SK-N-SH (cell line): ENCODE measurements around the gene OTOG. TPM values are rescaled to one million over a fixed set of nuclear protein-coding genes. Genes with fewer than 3 reads are reported as not detected.

Experiments used
- CTCF ChIA-PET: fragments of 300-600, 350-600 bp; formaldehyde crosslinking; extraction: SDS; loops from one replicate; lab custom pipeline; 2021; lab: Yijun Ruan, JAX
- POLR2A ChIA-PET: fragments of 350-600 bp; sonication (Branson Sonifier 250); formaldehyde crosslinking; extraction: SDS; loops from one replicate; lab custom pipeline; 2020; ENCODE audit warnings: antibody characterized with exemption, inconsistent platforms; lab: Yijun Ruan, JAX
- DNase-seq: peaks from one replicate; pipeline ENCODE4 v3.0.0; 2012
- H2AFZ ChIP-seq: fragments of 200-600 bp; sonication (generic); 2 replicates; pipeline ENCODE4 v1.8.1; 2016; ENCODE audit warnings: antibody characterized with exemption, mild to moderate bottlenecking, low read depth
- H3F3A ChIP-seq: fragments of 200-600 bp; sonication (generic); replicated peaks from 2 replicates; pipeline ENCODE3; 2016; ENCODE audit warnings: antibody characterized with exemption, mild to moderate bottlenecking; ENCODE audit not compliant: insufficient read depth
- H3K27ac ChIP-seq, 2 experiments: fragments of 200-500 bp in 1 of 2; fragments of 200-600 bp in 1 of 2; sonication (Bioruptor generic) in 1 of 2; sonication (generic), shearing (Covaris generic) in 1 of 2; 2 replicates each; pipeline versions ENCODE4 v1.5.1 to v1.6.1; 2014 to 2016; ENCODE audit warnings: low read depth in 2 of 2, inconsistent platforms in 1 of 2, low read length in 1 of 2, mild to moderate bottlenecking in 1 of 2, mixed read lengths in 1 of 2
- H3K27me3 ChIP-seq: fragments of 200-600 bp; sonication (generic), shearing (Covaris generic); 2 replicates; pipeline ENCODE4 v1.6.1; 2016; ENCODE audit warnings: mixed run types; ENCODE audit not compliant: insufficient read depth
- H3K36me3 ChIP-seq, 2 experiments: fragments of 200-500 bp in 1 of 2; fragments of 200-600 bp in 1 of 2; sonication (Bioruptor generic) in 1 of 2; sonication (generic) in 1 of 2; replicated peaks in 1 of 2; 2 replicates each; pipeline versions ENCODE3 to v1.5.1; 2014 to 2016; ENCODE audit warnings: low read length in 1 of 2, mild to moderate bottlenecking in 1 of 2; ENCODE audit not compliant: insufficient read depth in 2 of 2, control insufficient read depth in 1 of 2
- H3K4me1 ChIP-seq, 2 experiments: fragments of 200-500 bp in 1 of 2; fragments of 200-600 bp in 1 of 2; sonication (Bioruptor generic) in 1 of 2; sonication (generic), shearing (Covaris generic) in 1 of 2; 2 replicates each; pipeline versions ENCODE4 v1.5.1 to v1.6.1; 2014 to 2016; ENCODE audit warnings: low read depth in 1 of 2, low read length in 1 of 2, mixed run types in 1 of 2; ENCODE audit not compliant: insufficient read depth in 2 of 2, control insufficient read depth in 1 of 2
- H3K4me2 ChIP-seq: fragments of 200-600 bp; sonication (generic), shearing (Covaris generic); 2 replicates; pipeline ENCODE4 v1.6.1; 2017; ENCODE audit warnings: mixed run types
- H3K4me3 ChIP-seq, 2 experiments: fragments of 200-500 bp in 1 of 2; fragments of 200-600 bp in 1 of 2; sonication (Bioruptor generic) in 1 of 2; sonication (generic), shearing (Covaris generic) in 1 of 2; 2 replicates each; pipeline versions ENCODE4 v1.5.1 to v1.8.1; 2014 to 2016; ENCODE audit warnings: low read depth in 2 of 2, inconsistent platforms in 1 of 2, low read length in 1 of 2, mild to moderate bottlenecking in 1 of 2, mixed read lengths in 1 of 2, moderate library complexity in 1 of 2
- H3K79me2 ChIP-seq: fragments of 200-600 bp; sonication (generic); 2 replicates; pipeline ENCODE4 v1.8.1; 2017; ENCODE audit warnings: mild to moderate bottlenecking; ENCODE audit not compliant: insufficient read depth
- H3K9ac ChIP-seq: fragments of 200-600 bp; sonication (generic); 2 replicates; pipeline ENCODE4 v1.6.1; 2017; ENCODE audit warnings: mixed run types
- H3K9me2 ChIP-seq: fragments of 200-600 bp; sonication (generic); 2 replicates; pipeline ENCODE4 v1.6.1; 2017; ENCODE audit warnings: mixed run types
- H3K9me3 ChIP-seq: fragments of 200-600 bp; sonication (generic); 2 replicates; pipeline ENCODE4 v1.6.1; 2017; ENCODE audit warnings: mixed run types, mild to moderate bottlenecking, moderate library complexity
- H4K20me1 ChIP-seq: fragments of 200-600 bp; sonication (generic); 2 replicates; pipeline ENCODE4 v1.6.1; 2017; ENCODE audit warnings: mild to moderate bottlenecking, mixed run types; ENCODE audit not compliant: insufficient read depth
- EP300 ChIP-seq, 2 experiments: IDR thresholded peaks; 2 replicates each; pipeline versions ENCODE4 v1.4.0 to v1.6.1; 2012; ENCODE audit warnings: borderline replicate concordance in 1 of 2, low read depth in 1 of 2, low read length in 1 of 2
- FOXJ3 ChIP-seq: sonication (generic); formaldehyde crosslinking; IDR thresholded peaks from 2 replicates; pipeline ENCODE4 v1.5.1; 2020; ENCODE audit warnings: mild to moderate bottlenecking, missing genetic modification reagents
- JUND ChIP-seq: IDR thresholded peaks from 2 replicates; pipeline ENCODE4 v1.4.0; 2012
- MXI1 ChIP-seq: IDR thresholded peaks from 2 replicates; pipeline ENCODE4 v1.6.1; 2012; ENCODE audit warnings: mild to moderate bottlenecking, low read depth, low read length, improper control_type of control experiment
- NFIC ChIP-seq: IDR thresholded peaks from 2 replicates; pipeline ENCODE4 v1.4.0; 2012; ENCODE audit warnings: borderline replicate concordance
- RAD21 ChIP-seq: IDR thresholded peaks from 2 replicates; pipeline ENCODE4 v1.6.1; 2012; ENCODE audit warnings: mild to moderate bottlenecking, low read length
- RFX5 ChIP-seq: IDR thresholded peaks from 2 replicates; pipeline ENCODE4 v1.6.1; 2012; ENCODE audit warnings: mild to moderate bottlenecking, improper control_type of control experiment, low read length
- SIN3A ChIP-seq: IDR thresholded peaks from 2 replicates; pipeline ENCODE4 v1.6.1; 2012; ENCODE audit warnings: low read depth, mild to moderate bottlenecking, low read length, moderate library complexity, borderline replicate concordance
- SMC3 ChIP-seq: IDR thresholded peaks from 2 replicates; pipeline ENCODE4 v1.6.1; 2012; ENCODE audit warnings: low read depth, low read length, improper control_type of control experiment
- TAF1 ChIP-seq: IDR thresholded peaks from 2 replicates; pipeline ENCODE4 v1.6.1; 2012; ENCODE audit warnings: low read depth, mild to moderate bottlenecking, low read length, moderate library complexity, borderline replicate concordance
- TEAD4 ChIP-seq: IDR thresholded peaks from 2 replicates; pipeline ENCODE4 v1.4.0; 2012; ENCODE audit warnings: mild to moderate bottlenecking, borderline replicate concordance; ENCODE audit not compliant: insufficient read depth
- WGBS: methylation state at CpG from one replicate; pipeline ENCODE4 v1.1.6; 2017; ENCODE audit warnings: low lambda C conversion rate; 5-methylcytosine and 5-hydroxymethylcytosine counted together
- polyA plus RNA-seq, 3 experiments: library from polyadenylated mRNA; depleted of rRNA; stranded (reverse); fragments of >200 nt; gene quantifications; 2 replicates each; pipeline ENCODE4 v1.2.3, GENCODE V29; 2012
- TF ChIP-seq, protein P1 (sequence below): fragments of 200-600 bp; sonication (generic); IDR thresholded peaks from 2 replicates; pipeline ENCODE4 v1.6.1; 2017; ENCODE audit warnings: antibody characterized with exemption, mild to moderate bottlenecking, moderate library complexity
- TF ChIP-seq, protein P2 (sequence below): IDR thresholded peaks from 2 replicates; pipeline ENCODE4; 2012
- TF ChIP-seq, protein P3 (sequence below): fragments of 150-350 bp; IDR thresholded peaks from 2 replicates; pipeline ENCODE4 v1.6.1; 2017; ENCODE audit warnings: antibody characterized with exemption, low read length, low read depth, borderline replicate concordance
- TF ChIP-seq, protein P4 (sequence below): IDR thresholded peaks from 2 replicates; pipeline ENCODE4 v1.4.0; 2012; ENCODE audit warnings: low read depth, borderline replicate concordance
- TF ChIP-seq, protein P5 (sequence below): IDR thresholded peaks from 2 replicates; pipeline ENCODE4 v1.6.1; 2012; ENCODE audit warnings: mild to moderate bottlenecking, low read depth, low read length, moderate library complexity

OTOG gene
- polyA plus RNA-seq, 1 of the 3 experiments (the other 2 are of a cell fraction), result not detected

DNA sequence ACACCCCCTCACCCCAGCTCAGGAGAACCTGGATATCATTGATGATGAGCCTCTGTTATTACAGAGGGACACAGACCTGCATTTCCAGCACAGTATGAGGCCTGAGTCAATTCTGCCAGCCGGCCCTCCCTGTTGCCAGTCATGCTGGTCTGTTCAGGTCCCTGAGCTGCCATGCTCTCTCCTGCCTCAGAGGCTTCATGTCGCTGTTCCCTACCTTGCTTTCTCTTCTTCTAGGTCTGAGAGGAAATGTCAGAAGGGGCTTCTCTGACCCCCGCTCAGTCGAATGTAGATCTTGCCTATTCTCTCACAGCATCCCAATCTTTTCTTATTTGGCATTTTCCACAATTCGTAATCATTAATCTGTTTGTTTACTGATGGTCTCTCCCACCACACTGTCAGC lies 48.6 kb upstream of the OTOG start:
- Histone ChIP-seq H3K27me3 (0 out of 2 replicates have a peak, but pooled peaks cover 6% of the 10 kb centered on the region), H3K9me2 (no peaks in the 10 kb centered on the region), H3K4me2 (no peak overlapping the region), H3K4me1 (no peaks in the 10 kb centered on the region; a peak in 1 of 4 replicates), H3K27ac (no peak overlapping the region), H3K4me3 (no peak overlapping the region), H3F3A (no peaks in the 10 kb centered on the region), H3K79me2 (no peaks in the 10 kb centered on the region), H3K36me3 (no peaks in the 10 kb centered on the region), H3K9me3 (no peaks in the 10 kb centered on the region), H2AFZ (no peak overlapping the region), H3K9ac (no peak overlapping the region), H4K20me1 (no peaks in the 10 kb centered on the region)
- ChIA-PET CTCF (interaction anchor here (0.7 to 45.6 kb wide), 3 partner anchors 25 to 112 kb away, joined by 3 to 1101 read pairs (median 499); partner anchors contain the start of gene KCNJ11), POLR2A (no interaction called here)
- WGBS, result 40% methylated on average over 5 of the region's 5 CpGs
- TF ChIP-seq, protein P1, sequence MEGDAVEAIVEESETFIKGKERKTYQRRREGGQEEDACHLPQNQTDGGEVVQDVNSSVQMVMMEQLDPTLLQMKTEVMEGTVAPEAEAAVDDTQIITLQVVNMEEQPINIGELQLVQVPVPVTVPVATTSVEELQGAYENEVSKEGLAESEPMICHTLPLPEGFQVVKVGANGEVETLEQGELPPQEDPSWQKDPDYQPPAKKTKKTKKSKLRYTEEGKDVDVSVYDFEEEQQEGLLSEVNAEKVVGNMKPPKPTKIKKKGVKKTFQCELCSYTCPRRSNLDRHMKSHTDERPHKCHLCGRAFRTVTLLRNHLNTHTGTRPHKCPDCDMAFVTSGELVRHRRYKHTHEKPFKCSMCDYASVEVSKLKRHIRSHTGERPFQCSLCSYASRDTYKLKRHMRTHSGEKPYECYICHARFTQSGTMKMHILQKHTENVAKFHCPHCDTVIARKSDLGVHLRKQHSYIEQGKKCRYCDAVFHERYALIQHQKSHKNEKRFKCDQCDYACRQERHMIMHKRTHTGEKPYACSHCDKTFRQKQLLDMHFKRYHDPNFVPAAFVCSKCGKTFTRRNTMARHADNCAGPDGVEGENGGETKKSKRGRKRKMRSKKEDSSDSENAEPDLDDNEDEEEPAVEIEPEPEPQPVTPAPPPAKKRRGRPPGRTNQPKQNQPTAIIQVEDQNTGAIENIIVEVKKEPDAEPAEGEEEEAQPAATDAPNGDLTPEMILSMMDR, result peak; percentile 36
- TF ChIP-seq MXI1, result no peak
- no peak for DNase-seq

DNA sequence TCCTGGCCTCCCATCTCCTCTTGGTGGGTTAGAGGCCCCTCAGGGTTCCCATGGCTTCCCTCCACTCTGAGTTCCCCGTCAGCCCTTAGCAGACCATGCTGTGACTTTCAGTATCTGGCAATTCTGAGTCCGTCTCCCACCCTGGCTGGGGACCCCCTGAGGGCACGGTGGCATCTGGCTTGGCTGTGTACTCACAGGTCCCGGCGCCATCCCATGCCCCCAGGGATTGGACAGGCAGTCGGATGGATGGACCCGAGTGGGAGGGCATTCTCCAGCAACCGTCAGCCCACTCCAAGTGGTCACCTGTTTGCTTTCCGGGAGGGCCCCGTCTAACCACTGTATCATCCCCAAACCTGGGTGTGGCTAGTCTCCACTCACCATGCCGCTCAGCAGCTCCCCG lies 46.4 kb upstream of the OTOG start:
- H3K36me3 ChIP-seq, result no peaks in the 10 kb centered on the region
- no peaks in the 10 kb centered on the region for H3F3A ChIP-seq
- H3K79me2 ChIP-seq, result no peaks in the 10 kb centered on the region
- DNase-seq, result no peak
- no peak overlapping the region for H3K27ac ChIP-seq
- no peaks in the 10 kb centered on the region for H4K20me1 ChIP-seq
- H3K4me3 ChIP-seq, result no peak overlapping the region
- H3K9me2 ChIP-seq, result no peaks in the 10 kb centered on the region
- H2AFZ ChIP-seq, result no peak overlapping the region
- ChIA-PET CTCF (interaction anchor here (0.6 to 45.6 kb wide), 3 partner anchors 23 to 256 kb away, joined by 3 to 1101 read pairs (median 499); partner anchors contain the start of gene KCNJ11), POLR2A (no interaction called here)
- WGBS, result 36% methylated on average over 3 of the region's 12 CpGs
- H3K9ac ChIP-seq, result no peak overlapping the region
- 0 out of 2 replicates have a peak, but pooled peaks cover 6% of the 10 kb centered on the region for H3K27me3 ChIP-seq
- no peak overlapping the region for H3K4me2 ChIP-seq
- H3K9me3 ChIP-seq, result no peaks in the 10 kb centered on the region
- H3K4me1 ChIP-seq, result peaks cover 0 to 4% of the 10 kb centered on the region in 2 experiments; a peak in 1 of 4 replicates
- TF ChIP-seq RAD21 (no peak), JUND (no peak), FOXJ3 (no peak), TAF1 (no peak), MXI1 (no peak), SIN3A (no peak), NFIC (no peak), SMC3 (no peak), EP300 (IDR thresholded peaks at IDR 0.05; ENCODE audit: borderline replicate concordance in 1 of 2, low read depth in 1 of 2, low read length in 1 of 2) (no peak), TEAD4 (no peak), RFX5 (no peak)
- TF ChIP-seq, protein P2, sequence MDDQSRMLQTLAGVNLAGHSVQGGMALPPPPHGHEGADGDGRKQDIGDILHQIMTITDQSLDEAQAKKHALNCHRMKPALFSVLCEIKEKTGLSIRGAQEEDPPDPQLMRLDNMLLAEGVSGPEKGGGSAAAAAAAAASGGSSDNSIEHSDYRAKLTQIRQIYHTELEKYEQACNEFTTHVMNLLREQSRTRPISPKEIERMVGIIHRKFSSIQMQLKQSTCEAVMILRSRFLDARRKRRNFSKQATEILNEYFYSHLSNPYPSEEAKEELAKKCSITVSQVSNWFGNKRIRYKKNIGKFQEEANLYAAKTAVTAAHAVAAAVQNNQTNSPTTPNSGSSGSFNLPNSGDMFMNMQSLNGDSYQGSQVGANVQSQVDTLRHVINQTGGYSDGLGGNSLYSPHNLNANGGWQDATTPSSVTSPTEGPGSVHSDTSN, result no peak
- TF ChIP-seq, protein P3, sequence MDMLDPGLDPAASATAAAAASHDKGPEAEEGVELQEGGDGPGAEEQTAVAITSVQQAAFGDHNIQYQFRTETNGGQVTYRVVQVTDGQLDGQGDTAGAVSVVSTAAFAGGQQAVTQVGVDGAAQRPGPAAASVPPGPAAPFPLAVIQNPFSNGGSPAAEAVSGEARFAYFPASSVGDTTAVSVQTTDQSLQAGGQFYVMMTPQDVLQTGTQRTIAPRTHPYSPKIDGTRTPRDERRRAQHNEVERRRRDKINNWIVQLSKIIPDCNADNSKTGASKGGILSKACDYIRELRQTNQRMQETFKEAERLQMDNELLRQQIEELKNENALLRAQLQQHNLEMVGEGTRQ, result no peak
- TF ChIP-seq, protein P4, sequence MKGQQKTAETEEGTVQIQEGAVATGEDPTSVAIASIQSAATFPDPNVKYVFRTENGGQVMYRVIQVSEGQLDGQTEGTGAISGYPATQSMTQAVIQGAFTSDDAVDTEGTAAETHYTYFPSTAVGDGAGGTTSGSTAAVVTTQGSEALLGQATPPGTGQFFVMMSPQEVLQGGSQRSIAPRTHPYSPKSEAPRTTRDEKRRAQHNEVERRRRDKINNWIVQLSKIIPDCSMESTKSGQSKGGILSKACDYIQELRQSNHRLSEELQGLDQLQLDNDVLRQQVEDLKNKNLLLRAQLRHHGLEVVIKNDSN, result no peak
- TF ChIP-seq, protein P5, sequence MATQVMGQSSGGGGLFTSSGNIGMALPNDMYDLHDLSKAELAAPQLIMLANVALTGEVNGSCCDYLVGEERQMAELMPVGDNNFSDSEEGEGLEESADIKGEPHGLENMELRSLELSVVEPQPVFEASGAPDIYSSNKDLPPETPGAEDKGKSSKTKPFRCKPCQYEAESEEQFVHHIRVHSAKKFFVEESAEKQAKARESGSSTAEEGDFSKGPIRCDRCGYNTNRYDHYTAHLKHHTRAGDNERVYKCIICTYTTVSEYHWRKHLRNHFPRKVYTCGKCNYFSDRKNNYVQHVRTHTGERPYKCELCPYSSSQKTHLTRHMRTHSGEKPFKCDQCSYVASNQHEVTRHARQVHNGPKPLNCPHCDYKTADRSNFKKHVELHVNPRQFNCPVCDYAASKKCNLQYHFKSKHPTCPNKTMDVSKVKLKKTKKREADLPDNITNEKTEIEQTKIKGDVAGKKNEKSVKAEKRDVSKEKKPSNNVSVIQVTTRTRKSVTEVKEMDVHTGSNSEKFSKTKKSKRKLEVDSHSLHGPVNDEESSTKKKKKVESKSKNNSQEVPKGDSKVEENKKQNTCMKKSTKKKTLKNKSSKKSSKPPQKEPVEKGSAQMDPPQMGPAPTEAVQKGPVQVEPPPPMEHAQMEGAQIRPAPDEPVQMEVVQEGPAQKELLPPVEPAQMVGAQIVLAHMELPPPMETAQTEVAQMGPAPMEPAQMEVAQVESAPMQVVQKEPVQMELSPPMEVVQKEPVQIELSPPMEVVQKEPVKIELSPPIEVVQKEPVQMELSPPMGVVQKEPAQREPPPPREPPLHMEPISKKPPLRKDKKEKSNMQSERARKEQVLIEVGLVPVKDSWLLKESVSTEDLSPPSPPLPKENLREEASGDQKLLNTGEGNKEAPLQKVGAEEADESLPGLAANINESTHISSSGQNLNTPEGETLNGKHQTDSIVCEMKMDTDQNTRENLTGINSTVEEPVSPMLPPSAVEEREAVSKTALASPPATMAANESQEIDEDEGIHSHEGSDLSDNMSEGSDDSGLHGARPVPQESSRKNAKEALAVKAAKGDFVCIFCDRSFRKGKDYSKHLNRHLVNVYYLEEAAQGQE, result no peak
